Mucosa of rectum (tissue), 2 donors: ENCODE data around the gene TUNAR.

ENCODE experiments used
- H3K27ac ChIP-seq, 2 donors: one replicate each; pipeline ENCODE4 v1.7.0; 2013; ENCODE audit warnings: inconsistent platforms in 2 of 2, low read depth in 2 of 2, low read length in 2 of 2
- H3K27me3 ChIP-seq, 2 donors: one replicate each; pipeline ENCODE4 v1.7.0; 2013; ENCODE audit warnings: low read length in 2 of 2; ENCODE audit not compliant: control insufficient read depth in 2 of 2, insufficient read depth in 2 of 2
- H3K36me3 ChIP-seq, 2 donors: one replicate each; pipeline ENCODE4 v1.7.0; 2013; ENCODE audit warnings: low read length in 2 of 2; ENCODE audit not compliant: control insufficient read depth in 2 of 2, insufficient read depth in 2 of 2
- H3K4me1 ChIP-seq, 2 donors: one replicate each; pipeline ENCODE4 v1.7.0; 2013; ENCODE audit warnings: low read length in 2 of 2, mild to moderate bottlenecking in 1 of 2; ENCODE audit not compliant: control insufficient read depth in 2 of 2, insufficient read depth in 2 of 2
- H3K4me3 ChIP-seq, 2 donors: one replicate each; pipeline ENCODE4 v1.7.0; 2013; ENCODE audit warnings: low read length in 2 of 2
- H3K9ac ChIP-seq, 2 donors: one replicate each; pipeline ENCODE4 v1.7.0; 2013; ENCODE audit warnings: low read length in 2 of 2, low read depth in 1 of 2, mild to moderate bottlenecking in 1 of 2
- H3K9me3 ChIP-seq, 2 donors: one replicate each; pipeline ENCODE4 v1.7.0; 2013; ENCODE audit warnings: low read length in 2 of 2; ENCODE audit not compliant: control insufficient read depth in 2 of 2
- donor health status: healthy.
- donor health status: Normal muscosa, but diverticular disease.

The TUNAR gene

DNA sequence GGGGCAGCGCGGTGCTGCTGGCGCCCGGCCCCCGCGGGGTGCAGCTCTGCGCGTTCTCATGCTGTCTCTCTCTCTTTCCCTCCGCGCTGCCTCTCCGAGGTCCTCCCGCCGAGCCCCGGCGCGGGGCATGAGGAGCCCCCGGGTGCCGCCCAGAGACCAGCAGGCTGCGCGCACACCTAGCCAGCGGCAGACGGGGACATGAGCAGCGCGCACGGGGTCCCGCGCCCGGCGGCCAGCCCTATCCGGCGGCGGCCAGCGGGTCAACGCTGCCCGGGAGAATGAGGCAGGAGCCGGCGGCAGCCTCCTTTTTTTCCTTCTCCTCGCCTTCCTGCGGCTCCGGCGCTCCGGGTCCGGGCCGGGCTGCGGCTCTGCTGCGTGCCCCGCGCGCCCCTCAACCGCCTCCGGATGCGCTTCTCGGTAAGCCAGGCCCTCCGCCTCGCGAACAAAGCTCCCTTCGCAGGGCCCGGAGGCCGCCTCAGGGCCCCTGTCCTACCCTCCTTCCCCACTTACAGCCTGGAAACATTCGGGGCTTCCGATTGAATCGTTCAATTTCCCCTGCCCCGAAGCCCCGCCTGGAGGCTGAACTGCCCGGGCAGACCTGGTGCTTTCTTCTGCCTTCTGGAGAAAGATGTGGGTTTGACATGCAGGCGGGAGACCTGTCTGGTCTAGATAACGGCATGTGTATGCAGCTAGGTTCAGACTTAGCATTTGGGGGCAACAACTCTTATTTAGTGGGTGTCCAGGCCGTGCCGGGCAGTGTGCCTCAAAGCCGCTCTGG is at the start of gene TUNAR:
Gene TUNAR, plus strand, starts transcription at position 72 of the 778 bp plus-strand sequence.
- no peak within 1 kb of the TSS for H3K4me3 ChIP-seq
- H3K9ac ChIP-seq = no peak within 1 kb of the TSS
- no peaks in the 10 kb centered on the region for H3K4me1 ChIP-seq
- H3K27me3 ChIP-seq = peaks cover 2 to 6% of the 10 kb centered on the region in 2 donors
- H3K36me3 ChIP-seq = no peaks in the 10 kb centered on the region
- H3K9me3 ChIP-seq = no peaks in the 10 kb centered on the region
- no peak within 1 kb of the TSS for H3K27ac ChIP-seq

DNA sequence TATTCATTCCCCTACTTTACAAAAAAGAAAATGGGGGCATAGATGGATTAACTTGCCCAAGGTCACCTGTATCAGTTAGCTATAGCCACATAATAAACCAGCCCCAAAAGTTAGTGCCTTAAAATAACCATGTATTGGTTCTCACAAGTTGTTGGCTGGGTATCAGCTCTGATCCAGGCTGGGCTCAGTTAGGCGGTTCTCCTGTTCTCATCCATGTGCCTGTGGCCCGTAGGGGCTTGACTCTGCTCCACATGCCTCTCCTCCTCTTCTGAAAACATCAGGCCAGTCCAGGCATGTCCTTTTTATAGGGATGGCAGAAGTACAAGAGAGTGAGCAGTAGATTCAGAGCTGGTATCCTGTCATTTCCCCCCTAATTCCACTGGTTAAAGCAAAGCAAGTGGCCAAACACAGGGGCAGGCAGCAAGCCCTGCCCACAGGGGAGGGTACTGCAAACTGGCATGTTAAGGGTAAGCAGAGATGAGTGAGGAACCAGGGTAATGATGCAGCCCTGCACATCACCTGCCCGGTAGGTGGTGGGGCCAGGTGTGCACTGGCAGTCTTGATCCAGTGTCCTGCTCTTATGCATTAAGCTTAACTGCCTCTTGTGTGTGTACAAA is 47.9 kb upstream of the TUNAR start:
- Histone ChIP-seq H3K9ac (no peak overlapping the region), H3K27ac (no peak overlapping the region), H3K27me3 (no peaks in the 10 kb centered on the region), H3K9me3 (no peaks in the 10 kb centered on the region), H3K4me1 (no peaks in the 10 kb centered on the region), H3K4me3 (no peak overlapping the region), H3K36me3 (no peaks in the 10 kb centered on the region)

DNA sequence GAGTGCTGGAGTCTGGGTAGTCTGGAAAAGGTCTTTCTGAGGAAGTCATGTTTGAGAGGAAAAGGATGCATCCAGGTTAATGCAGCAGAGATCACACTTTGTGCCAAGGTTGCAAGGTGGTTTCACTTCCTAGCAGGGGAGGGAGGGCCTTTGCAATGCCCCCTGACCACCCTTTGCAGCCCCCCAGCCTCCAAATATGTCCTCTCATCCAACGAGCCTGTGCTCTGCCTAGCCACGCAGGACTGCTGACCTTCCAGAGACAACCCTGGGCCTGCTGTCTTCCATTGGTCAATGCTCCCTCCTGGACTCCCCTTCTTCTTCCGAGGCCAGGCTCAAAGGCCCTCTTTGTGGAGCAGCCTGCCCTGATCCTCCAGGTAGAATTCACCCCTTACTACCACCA is 47.3 kb upstream of the TUNAR start:
- H3K36me3 ChIP-seq = no peaks in the 10 kb centered on the region
- H3K27ac ChIP-seq = no peak overlapping the region
- no peaks in the 10 kb centered on the region for H3K27me3 ChIP-seq
- H3K9ac ChIP-seq = no peak overlapping the region
- H3K9me3 ChIP-seq = no peaks in the 10 kb centered on the region
- H3K4me3 ChIP-seq = no peak overlapping the region
- H3K4me1 ChIP-seq = no peaks in the 10 kb centered on the region

DNA sequence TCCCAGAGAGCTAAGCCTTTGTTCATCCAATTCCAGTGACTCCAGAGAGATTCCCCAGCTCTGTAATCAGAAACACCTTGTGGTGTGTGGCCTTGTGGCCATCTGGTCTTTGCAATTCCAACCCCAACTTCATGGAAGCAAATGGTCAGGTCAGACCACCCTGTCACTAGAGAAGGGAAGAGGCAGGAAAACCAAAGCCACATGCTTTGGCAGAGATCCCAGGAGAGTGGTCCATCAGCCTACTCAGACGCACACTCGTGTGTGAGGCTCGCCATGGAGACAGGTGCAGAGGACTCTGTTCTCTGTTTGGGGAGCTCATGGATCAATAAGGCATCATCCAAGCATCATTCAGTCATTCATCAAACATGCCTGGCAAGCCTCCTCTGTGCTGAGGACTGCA is 46.2 kb upstream of the TUNAR start:
- no peaks in the 10 kb centered on the region for H3K4me1 ChIP-seq
- H3K36me3 ChIP-seq = no peaks in the 10 kb centered on the region
- H3K9ac ChIP-seq = no peak overlapping the region
- H3K27ac ChIP-seq = no peak overlapping the region
- no peaks in the 10 kb centered on the region for H3K9me3 ChIP-seq
- no peaks in the 10 kb centered on the region for H3K27me3 ChIP-seq
- H3K4me3 ChIP-seq = no peak overlapping the region

DNA sequence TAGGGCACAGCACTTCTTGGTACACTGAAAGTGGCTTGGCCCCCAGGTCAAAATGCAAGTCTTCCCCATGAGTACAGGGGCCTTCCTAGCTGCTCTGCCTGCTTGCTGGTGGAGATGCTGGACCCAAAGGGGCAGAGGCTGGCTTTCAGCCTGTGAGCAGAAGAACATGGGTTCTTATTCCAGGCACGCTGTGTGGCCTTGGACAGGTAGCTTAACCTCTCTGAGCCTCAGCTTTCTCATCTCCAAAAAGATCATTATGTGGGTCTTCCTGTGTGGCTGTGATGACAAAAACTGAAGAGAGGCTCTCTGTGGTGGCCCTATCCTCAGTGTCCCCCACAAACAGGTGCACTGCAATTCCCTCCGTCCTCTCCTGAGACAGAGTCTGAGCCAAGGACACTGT is 45.6 kb upstream of the TUNAR start:
- no peaks in the 10 kb centered on the region for H3K36me3 ChIP-seq
- H3K27ac ChIP-seq = no peak overlapping the region
- no peaks in the 10 kb centered on the region for H3K9me3 ChIP-seq
- H3K27me3 ChIP-seq = no peaks in the 10 kb centered on the region
- H3K4me1 ChIP-seq = no peaks in the 10 kb centered on the region
- no peak overlapping the region for H3K9ac ChIP-seq
- no peak overlapping the region for H3K4me3 ChIP-seq

DNA sequence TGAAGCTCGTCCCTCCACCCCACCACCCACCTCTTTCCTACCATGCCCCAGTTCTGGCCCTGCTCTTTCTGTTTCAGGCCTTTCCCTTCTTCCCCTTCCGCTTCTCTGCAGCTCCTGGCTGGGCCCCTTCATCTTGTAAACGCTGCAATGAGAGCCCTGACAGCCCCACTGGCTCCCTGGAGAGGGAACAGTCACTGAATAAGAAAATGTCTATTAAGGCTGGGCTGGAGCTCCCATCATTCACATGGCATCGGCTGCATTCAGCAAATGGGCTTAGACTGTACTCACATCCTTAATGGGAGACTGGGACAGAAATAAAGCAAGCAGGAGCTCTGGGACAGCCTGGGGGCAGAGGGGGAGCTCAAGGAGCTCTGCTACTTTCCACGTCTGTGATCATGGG is 45.2 kb upstream of the TUNAR start:
- Histone ChIP-seq H3K4me3 (no peak overlapping the region), H3K4me1 (no peaks in the 10 kb centered on the region), H3K9me3 (no peaks in the 10 kb centered on the region), H3K27me3 (no peaks in the 10 kb centered on the region), H3K36me3 (no peaks in the 10 kb centered on the region), H3K27ac (no peak overlapping the region), H3K9ac (no peak overlapping the region)

DNA sequence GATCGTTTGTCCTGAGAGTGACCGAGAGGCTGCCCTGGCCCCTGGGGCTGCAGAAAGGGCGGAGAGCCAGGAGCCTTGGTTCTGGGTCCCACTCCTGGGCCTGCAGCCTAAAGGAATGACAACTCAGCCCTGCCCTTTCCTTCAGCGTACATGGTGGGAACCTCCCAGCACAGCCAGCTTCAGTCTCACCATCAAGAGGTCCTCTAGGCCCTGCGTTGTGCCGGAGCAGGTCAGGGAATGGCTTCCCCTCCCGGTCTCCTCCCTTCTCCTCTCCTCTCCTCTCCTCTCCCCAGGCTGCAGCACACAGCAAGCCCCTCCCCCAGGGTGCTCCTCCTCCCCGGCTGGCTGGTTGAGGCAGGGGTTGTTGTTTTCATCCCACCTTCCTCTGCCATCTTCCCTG is 44.6 kb upstream of the TUNAR start:
- H3K4me1 ChIP-seq = no peaks in the 10 kb centered on the region
- no peaks in the 10 kb centered on the region for H3K9me3 ChIP-seq
- H3K9ac ChIP-seq = no peak overlapping the region
- H3K27me3 ChIP-seq = no peaks in the 10 kb centered on the region
- no peak overlapping the region for H3K4me3 ChIP-seq
- H3K36me3 ChIP-seq = no peaks in the 10 kb centered on the region
- no peak overlapping the region for H3K27ac ChIP-seq

DNA sequence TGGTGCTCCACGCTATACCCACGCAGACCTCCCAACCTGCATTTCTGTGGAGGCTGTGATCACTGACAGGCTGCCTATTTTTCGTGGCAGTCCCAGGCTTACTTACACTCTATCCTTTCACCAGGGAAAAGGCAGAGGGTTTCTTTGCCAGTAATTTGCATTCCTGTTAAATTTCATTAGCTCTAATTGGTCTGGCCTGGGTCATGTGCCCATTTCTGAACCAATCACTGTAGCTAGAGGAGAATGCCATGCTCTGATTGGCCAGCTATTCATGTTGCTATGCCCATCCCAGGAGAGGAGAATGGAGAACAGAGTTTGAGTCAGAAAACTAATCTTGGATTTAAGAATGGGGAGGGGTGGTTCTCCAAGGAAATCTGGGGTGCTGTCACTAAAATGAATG is 43.2 kb upstream of the TUNAR start:
- no peaks in the 10 kb centered on the region for H3K27me3 ChIP-seq
- no peak overlapping the region for H3K27ac ChIP-seq
- no peaks in the 10 kb centered on the region for H3K36me3 ChIP-seq
- H3K9me3 ChIP-seq = no peaks in the 10 kb centered on the region
- no peak overlapping the region for H3K9ac ChIP-seq
- no peaks in the 10 kb centered on the region for H3K4me1 ChIP-seq
- H3K4me3 ChIP-seq = no peak overlapping the region

DNA sequence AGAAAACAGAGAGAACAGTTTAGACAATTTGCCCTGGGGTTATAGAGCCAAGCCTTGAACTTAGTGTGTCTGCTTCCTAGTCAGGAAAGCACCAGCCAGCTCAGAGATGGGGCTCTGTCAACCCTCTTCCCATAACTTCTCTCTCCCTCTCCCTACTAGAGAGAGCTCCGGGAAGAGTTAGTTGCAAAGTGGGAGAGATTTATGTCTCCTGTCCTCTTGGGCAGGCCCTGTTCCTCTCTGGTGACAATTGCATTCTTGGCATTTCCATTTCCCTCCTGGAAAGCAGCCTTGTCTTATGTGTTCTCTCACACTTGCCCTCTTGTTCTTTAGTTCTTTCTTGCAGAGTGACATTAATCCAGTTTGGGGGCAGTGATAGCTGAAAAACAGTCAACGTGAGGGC is 42.1 kb upstream of the TUNAR start:
- Histone ChIP-seq H3K4me1 (no peaks in the 10 kb centered on the region), H3K27me3 (no peaks in the 10 kb centered on the region), H3K9me3 (no peaks in the 10 kb centered on the region), H3K27ac (no peak overlapping the region), H3K4me3 (no peak overlapping the region), H3K36me3 (no peaks in the 10 kb centered on the region), H3K9ac (no peak overlapping the region)

DNA sequence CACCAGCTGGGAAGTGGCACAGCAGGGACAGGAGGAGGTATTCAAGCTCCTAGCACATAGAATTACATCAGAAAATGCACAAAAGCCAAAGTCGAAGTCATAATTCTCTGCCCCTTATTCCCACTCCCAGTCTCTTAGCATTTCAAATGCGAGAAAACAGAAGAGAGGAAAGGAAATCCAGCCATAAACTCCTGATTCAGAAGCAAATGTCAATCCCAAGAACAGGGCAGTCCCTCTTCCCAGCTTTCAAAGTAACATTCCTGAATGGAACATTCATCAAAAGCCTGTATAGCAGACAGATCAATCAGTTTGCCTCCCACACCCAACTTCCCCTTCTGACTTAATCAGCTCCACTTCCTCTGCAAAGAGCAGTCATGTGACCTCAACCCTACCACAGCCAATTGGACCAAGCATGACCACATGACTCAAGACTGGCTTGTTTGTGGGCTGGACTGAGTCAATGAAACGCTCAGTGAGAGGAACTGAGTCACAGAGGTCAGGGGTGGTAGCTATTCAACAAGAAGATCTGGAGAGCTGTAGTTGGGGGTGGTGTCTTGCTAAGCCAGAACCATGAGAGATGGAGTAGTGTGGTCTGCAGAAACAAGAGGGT is 41.4 kb upstream of the TUNAR start:
- Histone ChIP-seq H3K27ac (no peak overlapping the region), H3K9me3 (no peaks in the 10 kb centered on the region), H3K27me3 (no peaks in the 10 kb centered on the region), H3K4me1 (no peaks in the 10 kb centered on the region), H3K4me3 (no peak overlapping the region), H3K36me3 (no peaks in the 10 kb centered on the region), H3K9ac (no peak overlapping the region)
